ENCODE measurements around the gene MAF. TPM values are rescaled to one million over a fixed set of nuclear protein-coding genes. Genes with fewer than 3 reads are reported as not detected.

MAF gene
- total and polyA plus RNA-seq, 12 donors: 7.2 to 114 (median 57.0) TPM

DNA sequence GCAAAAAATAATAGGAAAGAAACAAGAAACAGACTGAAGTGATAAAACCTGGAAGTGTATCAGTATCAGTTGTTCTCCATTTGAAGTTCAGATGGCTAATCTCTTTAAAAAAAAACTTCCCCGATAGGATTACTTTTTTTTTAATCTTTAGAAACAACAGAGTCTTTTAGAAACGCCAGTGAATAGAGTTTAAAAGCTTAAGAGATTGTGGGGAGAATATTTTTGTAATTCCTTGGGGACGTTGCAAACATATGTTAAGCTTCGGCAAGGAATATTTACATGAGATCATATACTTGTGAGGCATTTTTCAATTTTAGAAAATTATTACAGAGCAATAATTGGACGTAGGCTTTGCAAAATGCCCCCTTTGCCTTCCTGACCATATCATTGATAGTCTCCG lies 13.2 kb downstream of the MAF start:
- Histone ChIP-seq H3K36me3 (replicated peaks in 1 of 2) (no peaks in the 10 kb centered on the region), H3K27me3 (no peaks in the 10 kb centered on the region), H3K4me3 (no peak overlapping the region), H3K27ac (no peak overlapping the region), H3K4me1 (replicated peaks in 1 of 2) (peaks cover 0 to 19% of the 10 kb centered on the region in 2 donors), H3K9me3 (replicated peaks in 1 of 3) (no peaks in the 10 kb centered on the region)
- WGBS, 4 donors: 83 to 89% (median 85%) methylated on average over 6 of the region's 6 CpGs
- TF ChIP-seq POLR2A (IDR thresholded peaks at IDR 0.05): no peak
- TF ChIP-seq, protein P1, sequence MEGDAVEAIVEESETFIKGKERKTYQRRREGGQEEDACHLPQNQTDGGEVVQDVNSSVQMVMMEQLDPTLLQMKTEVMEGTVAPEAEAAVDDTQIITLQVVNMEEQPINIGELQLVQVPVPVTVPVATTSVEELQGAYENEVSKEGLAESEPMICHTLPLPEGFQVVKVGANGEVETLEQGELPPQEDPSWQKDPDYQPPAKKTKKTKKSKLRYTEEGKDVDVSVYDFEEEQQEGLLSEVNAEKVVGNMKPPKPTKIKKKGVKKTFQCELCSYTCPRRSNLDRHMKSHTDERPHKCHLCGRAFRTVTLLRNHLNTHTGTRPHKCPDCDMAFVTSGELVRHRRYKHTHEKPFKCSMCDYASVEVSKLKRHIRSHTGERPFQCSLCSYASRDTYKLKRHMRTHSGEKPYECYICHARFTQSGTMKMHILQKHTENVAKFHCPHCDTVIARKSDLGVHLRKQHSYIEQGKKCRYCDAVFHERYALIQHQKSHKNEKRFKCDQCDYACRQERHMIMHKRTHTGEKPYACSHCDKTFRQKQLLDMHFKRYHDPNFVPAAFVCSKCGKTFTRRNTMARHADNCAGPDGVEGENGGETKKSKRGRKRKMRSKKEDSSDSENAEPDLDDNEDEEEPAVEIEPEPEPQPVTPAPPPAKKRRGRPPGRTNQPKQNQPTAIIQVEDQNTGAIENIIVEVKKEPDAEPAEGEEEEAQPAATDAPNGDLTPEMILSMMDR (IDR thresholded peaks at IDR 0.05): no peak
- DNase-seq: no peak
- intact Hi-C loops (cut with DNase I): no loop called here

DNA sequence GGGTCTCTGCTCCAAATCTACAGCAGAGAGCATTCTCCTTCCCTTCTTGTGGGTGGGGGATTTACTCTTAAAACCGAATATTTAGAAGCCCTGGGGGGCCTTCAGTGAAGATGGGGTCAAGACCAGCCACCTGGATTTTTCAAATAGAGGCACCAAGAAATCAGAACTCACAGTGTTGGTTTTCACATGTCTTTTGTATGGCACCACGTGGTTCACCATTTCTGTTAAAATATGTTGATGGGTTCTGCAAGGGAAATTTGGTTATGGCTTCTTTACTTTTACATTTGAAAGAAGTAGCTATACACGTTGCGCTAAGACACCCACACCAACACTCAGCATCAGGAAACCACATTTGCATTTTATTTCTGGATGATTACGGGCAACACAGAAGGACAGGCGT lies 17.7 kb downstream of the MAF start:
- Histone ChIP-seq H3K36me3 (replicated peaks in 1 of 2) (no peaks in the 10 kb centered on the region), H3K27ac (no peak overlapping the region), H3K4me1 (replicated peaks in 1 of 2) (no peaks in the 10 kb centered on the region), H3K9me3 (replicated peaks in 1 of 3) (no peaks in the 10 kb centered on the region), H3K27me3 (no peaks in the 10 kb centered on the region), H3K4me3 (no peak overlapping the region)
- intact Hi-C loops (cut with DNase I): no loop called here
- 73 to 81% (median 75%) methylated on average over 6 of the region's 6 CpGs for WGBS, 4 donors
- no peak for DNase-seq
- TF ChIP-seq, protein P1 (IDR thresholded peaks at IDR 0.05): no peak
- TF ChIP-seq POLR2A (IDR thresholded peaks at IDR 0.05): no peak

DNA sequence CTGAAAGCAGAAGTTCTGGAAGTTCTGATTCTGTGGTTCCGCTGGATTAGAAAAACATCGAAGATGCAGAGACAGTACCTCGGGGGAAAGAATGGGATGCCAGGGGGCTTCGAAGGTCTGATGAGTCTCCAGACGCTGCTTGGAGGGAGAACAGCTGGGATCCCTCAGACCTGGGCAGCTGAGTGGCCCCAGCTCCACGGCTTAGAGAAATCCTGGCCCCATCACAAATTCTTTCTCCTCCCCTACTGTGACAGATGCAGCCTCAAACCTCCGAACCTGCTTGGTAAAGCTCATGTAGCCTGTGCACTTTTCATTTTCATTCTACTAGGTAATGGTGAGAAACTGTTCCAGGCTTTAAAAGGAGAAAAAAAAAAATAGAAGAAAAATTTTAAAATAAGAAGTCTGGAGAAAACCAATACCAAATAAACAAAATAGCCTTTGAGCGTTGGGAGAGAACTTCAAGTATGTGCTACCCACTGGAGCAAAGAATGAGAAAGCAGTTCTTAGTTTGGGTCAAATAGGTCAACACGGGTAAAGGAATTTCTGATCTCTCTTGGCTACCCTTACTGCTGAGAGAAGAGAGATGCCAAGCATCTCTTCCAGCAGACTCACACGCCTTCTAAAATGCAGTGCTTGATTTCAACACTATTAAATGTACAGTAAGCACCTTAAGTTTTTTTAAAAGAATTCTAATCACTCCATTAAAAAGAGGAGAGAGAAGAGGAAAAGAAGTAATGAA lies 19.9 kb downstream of the MAF start:
- no peaks in the 10 kb centered on the region for H3K9me3 ChIP-seq (replicated peaks in 1 of 3)
- TF ChIP-seq, protein P1 (IDR thresholded peaks at IDR 0.05): no peak
- no peak for TF ChIP-seq POLR2A (IDR thresholded peaks at IDR 0.05)
- H3K4me1 ChIP-seq (replicated peaks in 1 of 2): no peaks in the 10 kb centered on the region
- no peaks in the 10 kb centered on the region for H3K27me3 ChIP-seq
- no peaks in the 10 kb centered on the region for H3K36me3 ChIP-seq (replicated peaks in 1 of 2)
- 56 to 69% (median 60%) methylated on average over 10 of the region's 10 CpGs for WGBS, 4 donors
- no peak overlapping the region for H3K4me3 ChIP-seq
- DNase-seq: no peak
- intact Hi-C loops (cut with DNase I): no loop called here
- no peak overlapping the region for H3K27ac ChIP-seq

DNA sequence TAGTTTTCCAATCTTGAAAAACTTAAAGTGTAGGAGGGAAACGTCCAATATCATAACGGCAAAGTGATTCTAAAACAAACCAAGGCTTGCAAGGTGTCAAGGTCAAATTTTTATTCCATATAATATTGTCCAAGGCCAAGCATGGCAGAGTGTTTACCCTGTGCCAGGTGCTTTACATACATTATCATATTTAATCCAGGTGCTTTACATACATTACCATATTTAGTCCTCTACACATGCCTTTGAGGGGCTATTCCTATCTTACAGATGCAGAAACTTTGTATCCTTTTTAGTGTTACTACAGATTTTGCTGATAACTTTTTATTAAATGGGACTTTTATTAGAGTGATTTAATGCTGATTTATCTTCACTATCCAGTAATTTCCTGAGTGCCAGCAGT lies 23.9 kb downstream of the MAF start:
- no peak for DNase-seq
- TF ChIP-seq POLR2A (IDR thresholded peaks at IDR 0.05): no peak
- TF ChIP-seq, protein P1 (IDR thresholded peaks at IDR 0.05): no peak
- no peaks in the 10 kb centered on the region for H3K36me3 ChIP-seq (replicated peaks in 1 of 2)
- no peaks in the 10 kb centered on the region for H3K4me1 ChIP-seq (replicated peaks in 1 of 2)
- no peaks in the 10 kb centered on the region for H3K27me3 ChIP-seq
- 51 to 69% (median 57%) methylated on average over 2 of the region's 2 CpGs for WGBS, 4 donors
- intact Hi-C loops (cut with DNase I): no loop called here
- H3K27ac ChIP-seq: no peak overlapping the region
- no peaks in the 10 kb centered on the region for H3K9me3 ChIP-seq (replicated peaks in 1 of 3)
- no peak overlapping the region for H3K4me3 ChIP-seq
